HL-60 (cell line): ENCODE results near the gene GDPD5.

Source experiments
- DNase-seq, 2 experiments: peaks; one replicate each; pipeline ENCODE4 v3.0.0-alpha.2; 2010 to 2020; ENCODE audit warnings: low read depth in 1 of 2, low spot score in 1 of 2
- H3K27ac ChIP-seq: fragments of 250-450 bp; sonication (Bioruptor Pico); replicated peaks from 2 replicates; pipeline ENCODE4 v1.5.1; 2020; ENCODE audit warnings: mild to moderate bottlenecking, moderate library complexity
- H3K27me3 ChIP-seq: fragments of 250-450 bp; sonication (Bioruptor Pico); 2 replicates; pipeline ENCODE4 v1.5.1; 2021; ENCODE audit warnings: mild to moderate bottlenecking, moderate library complexity; ENCODE audit not compliant: insufficient read depth, poor library complexity, severe bottlenecking
- H3K4me3 ChIP-seq: replicated peaks from 2 replicates; pipeline ENCODE4 v1.5.1; 2011; ENCODE audit warnings: mild to moderate bottlenecking, control low read depth, low read length; ENCODE audit not compliant: insufficient read depth
- CTCF ChIP-seq: IDR thresholded peaks from one replicate; pipeline ENCODE4 v1.5.1; 2011; ENCODE audit warnings: low read length, control low read depth, inconsistent platforms; ENCODE audit not compliant: insufficient read depth
- GABPA ChIP-seq: IDR thresholded peaks from 2 replicates; pipeline ENCODE4 v1.6.1; 2012; ENCODE audit warnings: low read depth
- POLR2AphosphoS5 ChIP-seq: IDR thresholded peaks from 2 replicates; pipeline ENCODE4 v1.6.1; 2012; ENCODE audit warnings: low read depth
- REST ChIP-seq: IDR thresholded peaks from 2 replicates; pipeline ENCODE4 v1.6.1; 2012; ENCODE audit warnings: low read depth; ENCODE audit not compliant: insufficient replicate concordance
- SPI1 ChIP-seq: IDR thresholded peaks from 2 replicates; pipeline ENCODE4 v1.6.1; 2012; ENCODE audit warnings: low read depth, mild to moderate bottlenecking, borderline replicate concordance
- long read RNA-seq: library from polyadenylated mRNA; unstranded; transcript quantifications from one replicate; pipeline ENCODE4 v2.0.0, GENCODE V29; 2020

GDPD5 gene
- long read RNA-seq, partial matches to known transcripts, result 3 of 6 reads
- long read RNA-seq, other reads (novel, unspliced or antisense), result 3 of 6 reads

GRCh38 chr11:75525433-75526191 lies at the start of gene GDPD5:
GDPD5 (minus strand) TSS chr11:75525941; CDS start chr11:75477735, 48,206 bp downstream.
- no peak for TF ChIP-seq CTCF
- TF ChIP-seq SPI1, result peak; percentile 55; the same call in 1 of the 2 replicates
- Histone ChIP-seq H3K27ac (no peak within 1 kb of the TSS), H3K27me3 (peaks cover 40% of the 10 kb centered on the region), H3K4me3 (peak within 1 kb of the TSS; percentile 69)
- DNase-seq, result peak; percentile 76 to 80

- TF ChIP-seq POLR2AphosphoS5, result no peak
- TF ChIP-seq REST, result no peak
- TF ChIP-seq CTCF, result no peak
- TF ChIP-seq GABPA, result no peak
- no peak for TF ChIP-seq SPI1
- Histone ChIP-seq H3K4me3 (no peak overlapping the region), H3K27me3 (peaks cover 5% of the 10 kb centered on the region), H3K27ac (no peak overlapping the region)
- no peak for DNase-seq
Observed at GRCh38 chr11:75574698-75575602, 49.2 kb upstream of the GDPD5 start.

GRCh38 chr11:75572744-75573143 lies 47.0 kb upstream of the GDPD5 start:
- Histone ChIP-seq H3K27me3 (no peaks in the 10 kb centered on the region), H3K27ac (no peak overlapping the region), H3K4me3 (no peak overlapping the region)
- TF ChIP-seq REST (no peak), POLR2AphosphoS5 (no peak), GABPA (no peak), CTCF (no peak), SPI1 (no peak)
- DNase-seq, result no peak
